ENCODE data around the gene PRMT2. TPM values are rescaled to one million over a fixed set of nuclear protein-coding genes. Genes with fewer than 3 reads are reported as not detected.

Gene PRMT2
- total RNA-seq (10 to 100 TPM; 40.3 to 70.1 (median 56.9) TPM), polyA plus RNA-seq (10 to 100 TPM; 31.2 to 51.6 TPM)
- long read RNA-seq, donor 1, transcript PRMT2-203 (12 exons, 2,688 nt): major isoform, 42 of 158 reads
- long read RNA-seq, donor 1, transcript PRMT2-206 (11 exons, 2,131 nt): minor isoform, 6 of 158 reads
- long read RNA-seq, donor 1, transcript PRMT2-204 (6 exons, 954 nt): minor isoform, 6 of 158 reads
- long read RNA-seq, donor 1, partial matches to known transcripts: 62 of 158 reads
- long read RNA-seq, donor 1, other reads (novel, unspliced or antisense): 41 of 158 reads
- long read RNA-seq, donor 2, transcript PRMT2-203 (12 exons, 2,688 nt): major isoform, 46 of 210 reads
- long read RNA-seq, donor 2, transcript PRMT2-206 (11 exons, 2,131 nt): minor isoform, 13 of 210 reads
- long read RNA-seq, donor 2, partial matches to known transcripts: 103 of 210 reads
- long read RNA-seq, donor 2, other reads (novel, unspliced or antisense): 44 of 210 reads
- long read RNA-seq, donor 3, transcript PRMT2-206 (11 exons, 2,131 nt): minor isoform, 13 of 334 reads
- long read RNA-seq, donor 3, transcript PRMT2-203 (12 exons, 2,688 nt): major isoform, 144 of 334 reads
- long read RNA-seq, donor 3, partial matches to known transcripts: 108 of 334 reads
- long read RNA-seq, donor 3, other reads (novel, unspliced or antisense): 62 of 334 reads

GRCh38 chr21:46635324-46636180, at the start of gene PRMT2:
Gene PRMT2, plus strand, starts transcription at chr21:46635674. Its CDS starts 1,278 bp downstream, at chr21:46636952.
- H3K27me3 ChIP-seq: no peaks in the 10 kb centered on the region
- peaks cover 0 to 18% (median 0%) of the 10 kb centered on the region in 9 donors for H3K36me3 ChIP-seq
- ATAC-seq (peak; percentile 96 to 98 (median 98)), DNase-seq (peak; percentile 97 to 99)
- intact Hi-C loops (cut with DNase I): loop anchor here in 1 of 10 donors (1.0 kb wide), 1 partner anchor 36 kb away; no protein-coding TSS in a partner anchor
- 0 to 1% methylated on average over 79 to 90 of the region's 90 CpGs for WGBS, 2 donors
- H3K9me3 ChIP-seq: no peaks in the 10 kb centered on the region
- peak within 1 kb of the TSS; percentile 72 to 96 (median 86) for H3K4me3 ChIP-seq
- peaks cover 0 to 52% (median 43%) of the 10 kb centered on the region in 9 donors for H3K4me1 ChIP-seq
- H3K27ac ChIP-seq: peak within 1 kb of the TSS; percentile 87 to 99 (median 98)
- no peak for TF ChIP-seq CTCF (IDR thresholded peaks at IDR 0.05)

- DNase-seq: no peak
- WGBS, 2 donors: 72 to 82% methylated on average over 8 of the region's 8 CpGs
- intact Hi-C loops (cut with DNase I): no loop called here
Measured at GRCh38 chr21:46594276-46594675, 41.2 kb upstream of the PRMT2 start.

GRCh38 chr21:46596201-46596600, 39.3 kb upstream of the PRMT2 start:
- intact Hi-C loops (cut with DNase I): loop anchor here in 1 of 10 donors (5.0 kb wide), 1 partner anchor 39 kb away; no protein-coding TSS in a partner anchor
- Histone ChIP-seq H3K4me3 (no peak overlapping the region), H3K27ac (no peak overlapping the region), H3K4me1 (peaks cover 4 to 27% (median 16%) of the 10 kb centered on the region in 9 donors), H3K36me3 (no peaks in the 10 kb centered on the region), H3K27me3 (no peaks in the 10 kb centered on the region), H3K9me3 (peaks cover 0 to 37% (median 12%) of the 10 kb centered on the region in 11 donors)
- WGBS, 2 donors: 87 to 100% methylated on average over 1 of the region's 1 CpG
- ATAC-seq (no peak), DNase-seq (no peak)
- no peak for TF ChIP-seq CTCF (IDR thresholded peaks at IDR 0.05)

More at GRCh38 chr21:46594276-46594675, 41.2 kb upstream of the PRMT2 start:
- no peak for TF ChIP-seq CTCF (IDR thresholded peaks at IDR 0.05)
- H3K27ac ChIP-seq: no peak overlapping the region
- H3K27me3 ChIP-seq: no peaks in the 10 kb centered on the region
- no peak for ATAC-seq
- no peaks in the 10 kb centered on the region for H3K36me3 ChIP-seq
- no peak overlapping the region for H3K4me3 ChIP-seq
- H3K4me1 ChIP-seq: peaks cover 4 to 16% (median 9%) of the 10 kb centered on the region in 9 donors
- peaks cover 0 to 56% (median 13%) of the 10 kb centered on the region in 11 donors for H3K9me3 ChIP-seq

Data from heart right ventricle (tissue), 16 donors.